Choroid plexus epithelial cell (primary cell): Measurements from ENCODE around the gene TMEM170A.
A peak's percentile ranks its signal among the peaks of the same experiment; 100 is the strongest.

Experiments used
- DNase-seq: peaks from one replicate; pipeline ENCODE4 v3.0.0-alpha.2; 2010; ENCODE audit warnings: low read depth
- H3K4me3 ChIP-seq: 2 replicates; pipeline ENCODE4 v1.5.1; 2011; ENCODE audit warnings: low read depth, mild to moderate bottlenecking, control low read depth, low read length, moderate library complexity
- TF ChIP-seq, protein P1 (sequence below): conservative IDR thresholded peaks from 2 replicates; pipeline ENCODE4 v1.5.1; 2011; ENCODE audit warnings: low read depth, mild to moderate bottlenecking, control low read depth, inconsistent platforms, low read length, moderate library complexity

TMEM170A gene

DNA sequence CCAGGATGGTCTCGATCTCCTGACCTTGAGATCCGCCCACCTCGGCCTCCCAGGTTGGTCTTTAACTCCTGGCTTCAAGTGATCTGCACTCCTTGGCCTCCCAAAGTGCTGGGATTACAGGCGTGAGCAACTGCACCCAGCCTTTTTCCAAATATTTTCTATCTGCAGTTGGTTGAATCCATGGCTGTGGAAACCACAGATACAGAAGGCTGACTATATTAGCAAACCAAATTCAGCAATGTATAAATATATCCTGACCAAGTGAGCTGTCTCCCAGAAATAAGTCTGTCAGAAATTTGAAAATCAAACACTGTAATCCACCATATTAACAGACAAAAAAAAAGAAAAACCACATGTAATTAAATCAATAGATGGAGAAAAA, 40.8 kb downstream of the TMEM170A start:
- DNase-seq = no peak
- H3K4me3 ChIP-seq = no peak overlapping the region
- TF ChIP-seq, protein P1, sequence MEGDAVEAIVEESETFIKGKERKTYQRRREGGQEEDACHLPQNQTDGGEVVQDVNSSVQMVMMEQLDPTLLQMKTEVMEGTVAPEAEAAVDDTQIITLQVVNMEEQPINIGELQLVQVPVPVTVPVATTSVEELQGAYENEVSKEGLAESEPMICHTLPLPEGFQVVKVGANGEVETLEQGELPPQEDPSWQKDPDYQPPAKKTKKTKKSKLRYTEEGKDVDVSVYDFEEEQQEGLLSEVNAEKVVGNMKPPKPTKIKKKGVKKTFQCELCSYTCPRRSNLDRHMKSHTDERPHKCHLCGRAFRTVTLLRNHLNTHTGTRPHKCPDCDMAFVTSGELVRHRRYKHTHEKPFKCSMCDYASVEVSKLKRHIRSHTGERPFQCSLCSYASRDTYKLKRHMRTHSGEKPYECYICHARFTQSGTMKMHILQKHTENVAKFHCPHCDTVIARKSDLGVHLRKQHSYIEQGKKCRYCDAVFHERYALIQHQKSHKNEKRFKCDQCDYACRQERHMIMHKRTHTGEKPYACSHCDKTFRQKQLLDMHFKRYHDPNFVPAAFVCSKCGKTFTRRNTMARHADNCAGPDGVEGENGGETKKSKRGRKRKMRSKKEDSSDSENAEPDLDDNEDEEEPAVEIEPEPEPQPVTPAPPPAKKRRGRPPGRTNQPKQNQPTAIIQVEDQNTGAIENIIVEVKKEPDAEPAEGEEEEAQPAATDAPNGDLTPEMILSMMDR = no peak

DNA sequence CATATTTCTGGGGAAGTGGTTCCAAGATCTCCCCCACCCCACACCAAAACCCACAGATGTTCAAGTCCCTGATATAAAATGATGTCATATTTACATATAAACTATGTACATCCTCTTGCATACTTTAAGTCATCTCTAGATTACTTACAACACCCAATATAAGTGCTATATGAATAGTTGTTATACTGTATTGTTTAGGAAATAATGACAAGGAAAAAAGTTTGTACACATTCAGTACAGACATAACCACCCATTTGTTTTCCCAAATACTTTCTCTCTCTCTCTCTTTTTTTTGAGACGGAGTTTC, 42.7 kb downstream of the TMEM170A start:
- H3K4me3 ChIP-seq = no peak overlapping the region
- no peak for DNase-seq
- TF ChIP-seq, protein P1 = no peak

DNA sequence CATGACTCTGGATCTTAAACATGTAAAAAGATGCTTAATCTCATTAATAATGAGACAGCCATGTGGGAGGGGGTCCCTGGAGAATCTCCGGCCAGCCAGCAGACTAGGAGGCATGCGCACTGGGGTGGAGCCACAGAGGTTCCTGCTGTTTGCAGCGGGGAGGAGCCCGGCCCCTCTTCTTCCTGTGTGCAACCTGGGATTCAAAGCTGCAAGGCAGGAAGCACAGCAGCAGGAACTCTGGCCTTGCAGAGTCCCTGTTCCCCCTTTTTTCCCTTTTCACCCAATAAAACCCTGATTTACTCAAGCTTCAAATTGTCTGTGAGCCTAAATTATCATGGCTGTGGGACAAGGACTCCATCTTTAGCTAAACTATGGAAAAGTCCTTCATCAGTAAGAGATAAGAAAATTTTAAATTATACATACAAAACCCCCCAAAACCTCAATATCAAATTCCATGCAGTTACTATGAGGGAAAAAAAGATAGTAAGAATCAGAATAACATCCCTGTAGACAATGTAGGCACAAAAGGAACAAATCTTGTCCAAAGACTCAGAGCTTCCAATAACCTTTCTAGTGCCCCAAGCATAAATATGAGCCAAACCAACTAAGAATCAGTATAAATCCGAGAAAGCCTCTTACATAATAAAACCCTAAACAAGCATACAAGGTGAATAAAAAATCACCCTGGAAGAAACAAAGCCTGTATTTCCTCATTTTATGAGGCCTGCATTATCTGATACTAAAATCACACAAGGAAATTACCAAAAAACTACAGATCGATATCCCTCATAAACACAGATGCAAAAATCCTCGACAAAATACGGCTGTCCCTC, 43.3 kb downstream of the TMEM170A start:
- TF ChIP-seq, protein P1 = no peak
- peak overlapping the region; percentile 35 for H3K4me3 ChIP-seq
- DNase-seq = peak; percentile 81

DNA sequence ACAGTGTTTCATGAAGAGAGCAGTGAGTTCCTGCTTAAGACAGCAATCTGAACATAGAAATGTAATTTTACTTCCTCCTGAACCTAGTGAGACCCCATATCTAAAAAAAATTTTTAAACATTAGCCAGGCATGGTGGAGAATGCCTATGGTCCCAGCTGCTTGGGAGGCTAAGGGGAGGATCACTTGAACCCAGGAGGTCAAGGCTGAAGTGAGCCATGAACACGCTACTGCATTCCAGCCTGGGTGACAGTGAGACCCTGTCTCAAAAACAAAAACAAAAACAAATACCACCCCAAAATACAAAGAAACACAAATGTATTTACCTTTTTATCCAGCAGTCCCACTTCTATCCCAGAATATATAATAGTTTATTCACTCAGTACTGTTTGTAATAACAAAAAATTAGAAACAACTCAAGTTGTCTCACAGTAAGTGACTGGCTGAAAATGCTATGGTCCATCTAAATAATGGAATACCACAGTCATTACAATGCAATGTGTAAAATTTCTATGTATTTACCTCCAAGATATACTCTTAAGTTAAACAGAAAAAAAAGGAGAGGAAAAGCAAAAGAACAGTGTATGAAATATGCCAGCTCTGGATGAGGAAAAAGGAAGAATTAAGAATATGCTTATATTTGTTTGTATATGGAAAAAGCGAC, 47.5 kb downstream of the TMEM170A start:
- DNase-seq = no peak

DNA sequence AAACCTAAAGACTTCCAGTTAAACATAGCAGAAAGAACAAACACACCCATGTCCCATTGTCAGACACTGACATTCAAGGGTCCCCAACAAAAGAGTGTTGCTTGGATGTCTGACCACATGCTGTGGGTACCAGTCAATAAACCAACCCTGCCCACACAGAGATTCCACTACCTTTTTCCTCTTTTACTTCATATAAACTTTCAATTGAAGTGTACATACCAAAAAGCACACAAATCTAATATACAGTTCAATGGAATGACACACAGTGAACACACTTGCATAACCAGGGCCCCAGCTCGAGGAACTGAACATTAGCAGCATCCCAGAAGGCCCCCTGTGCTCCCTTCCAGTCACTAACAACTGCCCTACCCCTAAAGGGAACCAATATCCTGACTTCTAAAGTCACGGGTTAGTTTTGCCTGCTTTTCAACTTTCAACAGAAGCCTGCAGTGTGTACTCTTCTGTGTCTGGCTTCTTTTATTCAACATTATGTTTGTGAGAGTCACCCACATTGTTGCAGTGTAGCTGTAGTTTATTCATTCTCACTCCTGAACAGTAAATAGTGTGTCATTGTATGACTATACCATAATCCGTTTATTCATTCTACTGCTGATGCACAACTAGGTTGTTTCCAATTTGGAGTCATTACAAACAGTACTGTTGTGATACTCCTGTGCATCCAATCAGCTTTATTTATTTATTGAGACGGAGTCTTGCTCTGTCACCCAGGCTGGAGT, 49.2 kb downstream of the TMEM170A start:
- H3K4me3 ChIP-seq = no peak overlapping the region
- TF ChIP-seq, protein P1 = no peak
- DNase-seq = no peak

More for the DNA sequence above, 47.5 kb downstream of the TMEM170A start:
- TF ChIP-seq, protein P1 = no peak
- H3K4me3 ChIP-seq = no peak overlapping the region

DNA sequence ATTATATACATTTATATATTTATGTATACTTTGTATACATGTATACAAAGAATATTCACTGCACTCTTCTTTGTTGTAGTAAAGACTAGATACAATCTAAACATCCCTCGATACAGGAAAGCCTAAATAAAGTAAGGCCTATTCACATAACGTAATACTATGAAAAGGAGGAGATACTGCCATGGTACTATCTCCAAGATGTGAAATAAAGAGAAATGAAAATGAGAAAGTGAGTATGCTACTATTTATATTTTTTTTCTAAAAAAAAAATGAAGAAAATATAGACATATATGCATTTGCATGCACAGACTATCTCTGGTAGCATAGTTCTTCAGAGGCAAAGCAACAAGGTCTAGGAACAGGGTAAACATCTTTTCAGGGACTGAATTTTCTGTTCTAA, 50.5 kb downstream of the TMEM170A start:
- H3K4me3 ChIP-seq = no peak overlapping the region
- TF ChIP-seq, protein P1 = no peak
- no peak for DNase-seq
